RWPE1 (cell line): Measurements from ENCODE around the gene SNTG2.

Experiments
- CTCF ChIA-PET: fragments of 350-600 bp; sonication (Branson Sonifier 250); formaldehyde crosslinking; extraction: SDS; loops from one replicate; lab custom pipeline; 2021; lab: Yijun Ruan, JAX
- POLR2A ChIA-PET: fragments of 400-600 bp; formaldehyde crosslinking; extraction: SDS; loops from one replicate; lab custom pipeline; 2020; ENCODE audit warnings: antibody characterized with exemption; ENCODE audit not compliant: low non-redundant PET; lab: Yijun Ruan, JAX
- DNase-seq: peaks from one replicate; pipeline ENCODE4 v3.0.0; 2012; ENCODE audit warnings: low spot score
- H3K27ac ChIP-seq: fragments of 450-650 bp; 2 replicates; pipeline ENCODE4 v1.5.1; 2017
- TF ChIP-seq, protein P1 (sequence below): fragments of 450-650 bp; conservative IDR thresholded peaks from 2 replicates; pipeline ENCODE4 v1.5.1; 2017; ENCODE audit warnings: low read depth, mild to moderate bottlenecking

Gene SNTG2

GRCh38 chr2:1143129-1143528, 192.5 kb downstream of the SNTG2 start:
- POLR2A ChIA-PET = no interaction called here
- TF ChIP-seq, protein P1, sequence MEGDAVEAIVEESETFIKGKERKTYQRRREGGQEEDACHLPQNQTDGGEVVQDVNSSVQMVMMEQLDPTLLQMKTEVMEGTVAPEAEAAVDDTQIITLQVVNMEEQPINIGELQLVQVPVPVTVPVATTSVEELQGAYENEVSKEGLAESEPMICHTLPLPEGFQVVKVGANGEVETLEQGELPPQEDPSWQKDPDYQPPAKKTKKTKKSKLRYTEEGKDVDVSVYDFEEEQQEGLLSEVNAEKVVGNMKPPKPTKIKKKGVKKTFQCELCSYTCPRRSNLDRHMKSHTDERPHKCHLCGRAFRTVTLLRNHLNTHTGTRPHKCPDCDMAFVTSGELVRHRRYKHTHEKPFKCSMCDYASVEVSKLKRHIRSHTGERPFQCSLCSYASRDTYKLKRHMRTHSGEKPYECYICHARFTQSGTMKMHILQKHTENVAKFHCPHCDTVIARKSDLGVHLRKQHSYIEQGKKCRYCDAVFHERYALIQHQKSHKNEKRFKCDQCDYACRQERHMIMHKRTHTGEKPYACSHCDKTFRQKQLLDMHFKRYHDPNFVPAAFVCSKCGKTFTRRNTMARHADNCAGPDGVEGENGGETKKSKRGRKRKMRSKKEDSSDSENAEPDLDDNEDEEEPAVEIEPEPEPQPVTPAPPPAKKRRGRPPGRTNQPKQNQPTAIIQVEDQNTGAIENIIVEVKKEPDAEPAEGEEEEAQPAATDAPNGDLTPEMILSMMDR = no peak
- no peak overlapping the region for H3K27ac ChIP-seq
- CTCF ChIA-PET = no interaction called here
- DNase-seq = no peak

DNA sequence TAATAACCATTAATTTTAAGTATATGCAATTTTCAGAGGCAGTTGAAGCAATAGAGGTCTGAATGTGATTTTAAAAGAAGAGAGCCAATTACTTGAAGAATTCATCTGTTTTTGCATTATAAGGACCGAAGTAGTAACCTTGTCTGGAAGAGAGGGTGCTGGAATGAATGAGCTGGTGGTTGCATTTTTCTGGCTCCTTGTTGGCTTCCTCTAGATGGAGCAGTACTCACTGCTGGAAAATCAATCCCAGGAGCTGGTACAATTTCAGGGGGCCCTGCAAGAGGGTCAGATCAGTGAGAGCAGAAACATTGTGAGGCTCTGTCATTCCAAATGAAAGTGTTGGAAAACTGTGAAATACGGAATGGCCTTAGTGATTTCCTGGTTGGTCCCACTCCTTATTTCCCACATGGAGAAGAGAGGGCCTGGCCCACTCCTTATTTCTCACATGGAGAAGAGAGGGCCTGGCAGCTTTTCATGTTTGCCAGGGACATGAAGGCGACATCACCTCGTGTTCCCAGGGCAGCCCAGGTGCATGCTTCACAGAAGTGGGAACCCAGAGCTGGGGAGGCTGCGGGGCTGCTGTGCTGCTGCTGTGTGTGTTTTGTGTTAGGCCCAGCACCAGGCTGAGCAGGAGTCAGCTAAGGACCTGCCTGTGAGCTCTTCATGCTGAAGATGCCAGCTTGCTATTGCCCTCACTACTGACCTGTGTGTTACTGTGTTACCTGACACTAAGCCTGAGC, 197.4 kb downstream of the SNTG2 start:
- ChIA-PET CTCF (no interaction called here), POLR2A (no interaction called here)
- no peak for DNase-seq
- no peak overlapping the region for H3K27ac ChIP-seq
- TF ChIP-seq, protein P1 = no peak

- no peak for DNase-seq
- H3K27ac ChIP-seq = no peak overlapping the region
- ChIA-PET POLR2A (no interaction called here), CTCF (interaction anchor here (0.6 to 1.8 kb wide), 3 partner anchors 10 to 619 kb away, joined by 3 to 8 read pairs (median 5); no protein-coding TSS in a partner anchor)
- TF ChIP-seq, protein P1 = no peak
Measured at GRCh38 chr2:1150724-1151511, 200.3 kb downstream of the SNTG2 start.

- ChIA-PET POLR2A (no interaction called here), CTCF (no interaction called here)
- TF ChIP-seq, protein P1 = no peak
- no peak overlapping the region for H3K27ac ChIP-seq
- no peak for DNase-seq
Measured at GRCh38 chr2:1152375-1152774, 201.7 kb downstream of the SNTG2 start.

DNA sequence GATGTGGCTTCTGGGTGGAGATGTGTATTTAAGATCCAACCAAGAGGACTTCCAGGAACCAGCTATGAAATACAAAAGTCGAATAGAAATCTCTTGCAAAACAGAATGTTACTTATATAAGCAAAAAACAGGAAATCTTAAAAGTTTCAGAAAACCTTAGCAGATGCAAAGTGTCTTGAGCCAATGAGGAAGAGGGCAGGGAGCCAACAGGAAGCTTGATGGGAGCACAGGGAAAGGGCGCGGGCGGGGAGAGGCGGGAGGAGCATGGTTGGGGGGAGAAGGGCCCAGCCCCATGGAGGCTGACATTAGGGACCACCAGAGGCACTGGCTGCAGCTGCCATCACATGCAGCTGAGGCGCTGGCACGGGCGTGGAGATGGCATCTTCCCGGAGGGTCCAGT, 203.3 kb downstream of the SNTG2 start:
- H3K27ac ChIP-seq = no peak overlapping the region
- ChIA-PET POLR2A (no interaction called here), CTCF (interaction anchor here (1.0 kb wide), 1 partner anchor 14 kb away, joined by 3 read pairs; no protein-coding TSS in a partner anchor)
- no peak for DNase-seq
- TF ChIP-seq, protein P1 = no peak

GRCh38 chr2:1154710-1155594, 204.3 kb downstream of the SNTG2 start:
- no peak overlapping the region for H3K27ac ChIP-seq
- POLR2A ChIA-PET = no interaction called here
- TF ChIP-seq, protein P1 = no peak
- DNase-seq = no peak
- CTCF ChIA-PET = no interaction called here
